ENCODE data around the gene FETUB. TPM values are rescaled to one million over a fixed set of nuclear protein-coding genes. Genes with fewer than 3 reads are reported as not detected.
"Not testable (repeated sequence)": the region's sequence is repeated elsewhere in the genome, so short reads cannot be mapped to it uniquely, and the experiment has no call there.

The FETUB gene
- total RNA-seq, 1 donor from 2014 or later: 49.9 TPM

- ATAC-seq (no peak), DNase-seq (ENCODE audit: low spot score) (no peak)
Measured at GRCh38 chr3:186668426-186668825, 28.2 kb downstream of the FETUB start.

- ATAC-seq (no peak), DNase-seq (ENCODE audit: low spot score) (no peak)
Measured at GRCh38 chr3:186669378-186670084, 29.3 kb downstream of the FETUB start.

- DNase-seq (ENCODE audit: low spot score) (no peak), ATAC-seq (no peak)
Measured at GRCh38 chr3:186670155-186670554, 30.0 kb downstream of the FETUB start.

- no peak for DNase-seq (ENCODE audit: low spot score)
- no peak for ATAC-seq
Measured at GRCh38 chr3:186671051-186671450, 30.9 kb downstream of the FETUB start.

- DNase-seq (ENCODE audit: low spot score) (no peak), ATAC-seq (peak; percentile 65)
Measured at GRCh38 chr3:186678604-186679003, 38.4 kb downstream of the FETUB start.

GRCh38 chr3:186679151-186679550 is 39.0 kb downstream of the FETUB start:
- ATAC-seq (peak; percentile 87), DNase-seq (ENCODE audit: low spot score) (peak; percentile 57)

GRCh38 chr3:186680869-186681268 is 40.7 kb downstream of the FETUB start:
- DNase-seq (ENCODE audit: low spot score): no peak
- no peak for ATAC-seq

GRCh38 chr3:186682812-186683211 is 42.6 kb downstream of the FETUB start:
- no peak for DNase-seq (ENCODE audit: low spot score)
- ATAC-seq: no peak

GRCh38 chr3:186683979-186684378 is 43.8 kb downstream of the FETUB start:
- no peak for ATAC-seq

GRCh38 chr3:186686475-186686874 is 46.3 kb downstream of the FETUB start:
- not testable (repeated sequence) for ATAC-seq; DNase-seq (ENCODE audit: low spot score)

More at GRCh38 chr3:186683979-186684378, 43.8 kb downstream of the FETUB start:
- DNase-seq (ENCODE audit: low spot score): no peak

- ATAC-seq (no peak), DNase-seq (ENCODE audit: low spot score) (no peak)
Measured at GRCh38 chr3:186687120-186687651, 47.0 kb downstream of the FETUB start.

GRCh38 chr3:186690304-186690703 is 50.1 kb downstream of the FETUB start:
- not testable (repeated sequence) for DNase-seq (ENCODE audit: low spot score); ATAC-seq

GRCh38 chr3:186691676-186692075 is 51.5 kb downstream of the FETUB start:
- DNase-seq (ENCODE audit: low spot score) (no peak), ATAC-seq (no peak)

- ATAC-seq (no peak), DNase-seq (ENCODE audit: low spot score) (no peak)
Measured at GRCh38 chr3:186693843-186694242, 53.6 kb downstream of the FETUB start.

- no peak for DNase-seq (ENCODE audit: low spot score)
- ATAC-seq: no peak
Measured at GRCh38 chr3:186694288-186695032, 54.3 kb downstream of the FETUB start.

- DNase-seq (ENCODE audit: low spot score): no peak
- ATAC-seq: no peak
Measured at GRCh38 chr3:186696522-186696921, 56.3 kb downstream of the FETUB start.

GRCh38 chr3:186697510-186697909 is 57.3 kb downstream of the FETUB start:
- no peak for ATAC-seq
- no peak for DNase-seq (ENCODE audit: low spot score)

- ATAC-seq: no peak
- DNase-seq (ENCODE audit: low spot score): no peak
Measured at GRCh38 chr3:186700267-186700666, 60.1 kb downstream of the FETUB start.

- ATAC-seq; DNase-seq (ENCODE audit: low spot score): not testable (repeated sequence)
Measured at GRCh38 chr3:186702451-186702850, 62.3 kb downstream of the FETUB start.

Measured in left lobe of liver (tissue), 2 donors.